Spinal cord (tissue), 10 donors: Measurements from ENCODE around the gene HASPIN. TPM values are rescaled to one million over a fixed set of nuclear protein-coding genes. Genes with fewer than 3 reads are reported as not detected.
"Not testable (repeated sequence)": the region's sequence is repeated elsewhere in the genome, so short reads cannot be mapped to it uniquely, and the experiment has no call there.

ENCODE experiments used
- DNase-seq, 6 donors: peaks; one replicate each; pipeline versions ENCODE4 v3.0.0 to v3.0.0-alpha.2; 2013 to 2015; ENCODE audit warnings: low spot score in 6 of 6, low read depth in 4 of 6
- H3K27ac ChIP-seq: one replicate; pipeline ENCODE4 v1.5.1; 2013; ENCODE audit warnings: low read depth, low read length, control low read depth
- H3K27me3 ChIP-seq: one replicate; pipeline ENCODE4 v1.6.1; 2013; ENCODE audit warnings: low read length; ENCODE audit not compliant: control insufficient read depth, insufficient read depth
- H3K36me3 ChIP-seq: one replicate; pipeline ENCODE4 v1.6.1; 2013; ENCODE audit warnings: low read length; ENCODE audit not compliant: control insufficient read depth, insufficient read depth
- H3K4me1 ChIP-seq: one replicate; pipeline ENCODE4 v1.6.1; 2013; ENCODE audit warnings: low read length; ENCODE audit not compliant: control insufficient read depth, insufficient read depth
- H3K4me3 ChIP-seq: one replicate; pipeline ENCODE4 v1.5.1; 2013; ENCODE audit warnings: low read depth, low read length, control low read depth
- H3K9me3 ChIP-seq: one replicate; pipeline ENCODE4 v1.6.1; 2013; ENCODE audit warnings: low read length; ENCODE audit not compliant: control insufficient read depth, insufficient read depth
- WGBS: methylation state at CpG from one replicate; pipeline ENCODE4 v1.1.5; 2013; ENCODE audit warnings: missing lambda C conversion rate; ENCODE audit not compliant: insufficient coverage; 5-methylcytosine and 5-hydroxymethylcytosine counted together
- polyA plus RNA-seq, 2 donors: library from polyadenylated mRNA; unstranded; fragments of 120-200 nt; gene quantifications; one replicate each; pipeline ENCODE4 v1.2.1, GENCODE V29; 2013; ENCODE audit not compliant: insufficient read length in 2 of 2
- total RNA-seq, 2 donors: library from RNA; depleted of rRNA in 1 of 2; stranded (reverse); fragments of 120-200 nt in 1 of 2; fragments of >200 nt in 1 of 2; gene quantifications; one replicate each; pipeline versions ENCODE4 v1.2.3 to v1.2.4, GENCODE V29; 2013 to 2014
- donor health status: healthy.

The HASPIN gene
- total and polyA plus RNA-seq, 4 donors = 1.3 to 2.5 (median 1.7) TPM

- Histone ChIP-seq H3K9me3 (no peaks in the 10 kb centered on the region), H3K27ac (no peak overlapping the region), H3K27me3 (no peaks in the 10 kb centered on the region), H3K4me3 (no peak overlapping the region), H3K4me1 (peaks cover 4% of the 10 kb centered on the region), H3K36me3 (no peaks in the 10 kb centered on the region)
- DNase-seq = no peak
- 79% methylated on average over 5 of the region's 6 CpGs for WGBS
Observed at GRCh38 chr17:3729881-3730280, 6.2 kb downstream of the HASPIN start.

- Histone ChIP-seq H3K4me1 (peaks cover 4% of the 10 kb centered on the region), H3K27ac (no peak overlapping the region), H3K4me3 (no peak overlapping the region), H3K27me3 (no peaks in the 10 kb centered on the region), H3K36me3 (no peaks in the 10 kb centered on the region), H3K9me3 (no peaks in the 10 kb centered on the region)
- WGBS = 27% methylated on average over 4 of the region's 9 CpGs
- DNase-seq = no peak
Observed at GRCh38 chr17:3730881-3731429, 7.3 kb downstream of the HASPIN start.

- 36% methylated on average over 8 of the region's 9 CpGs for WGBS
- peak in 1 of 6 donors; percentile 29 for DNase-seq
- Histone ChIP-seq H3K27ac (no peak overlapping the region), H3K4me1 (peaks cover 4% of the 10 kb centered on the region), H3K4me3 (no peak overlapping the region), H3K27me3 (no peaks in the 10 kb centered on the region), H3K9me3 (no peaks in the 10 kb centered on the region), H3K36me3 (no peaks in the 10 kb centered on the region)
Observed at GRCh38 chr17:3732210-3732621, 8.5 kb downstream of the HASPIN start.

- peaks cover 15% of the 10 kb centered on the region for H3K4me1 ChIP-seq
- not testable (repeated sequence) for H3K36me3 ChIP-seq
- 98% methylated on average over 5 of the region's 10 CpGs for WGBS
Observed at GRCh38 chr17:3734911-3735276, 11.2 kb downstream of the HASPIN start.

GRCh38 chr17:3735515-3735914 lies 11.8 kb downstream of the HASPIN start:
- H3K36me3 ChIP-seq = no peaks in the 10 kb centered on the region
- no peak overlapping the region for H3K4me3 ChIP-seq
- H3K27ac ChIP-seq = no peak overlapping the region
- WGBS = 88% methylated on average over 5 of the region's 8 CpGs
- no peaks in the 10 kb centered on the region for H3K27me3 ChIP-seq
- H3K9me3 ChIP-seq = no peaks in the 10 kb centered on the region
- H3K4me1 ChIP-seq = peaks cover 15% of the 10 kb centered on the region
- DNase-seq = no peak

More at GRCh38 chr17:3734911-3735276, 11.2 kb downstream of the HASPIN start:
- H3K9me3 ChIP-seq, DNase-seq, H3K27me3 ChIP-seq, H3K4me3 ChIP-seq, H3K27ac ChIP-seq: not testable (repeated sequence)

GRCh38 chr17:3738562-3739295 lies 15.0 kb downstream of the HASPIN start:
- Histone ChIP-seq H3K9me3 (no peaks in the 10 kb centered on the region), H3K27ac (no peak overlapping the region), H3K36me3 (no peaks in the 10 kb centered on the region), H3K4me3 (no peak overlapping the region), H3K27me3 (no peaks in the 10 kb centered on the region), H3K4me1 (peaks cover 15% of the 10 kb centered on the region)
- WGBS = 38% methylated on average over 14 of the region's 16 CpGs
- peak in 1 of 6 donors; percentile 50 for DNase-seq

- H3K27ac ChIP-seq = no peak overlapping the region
Observed at GRCh38 chr17:3739422-3740124, 15.9 kb downstream of the HASPIN start.

GRCh38 chr17:3740611-3741073 lies 16.9 kb downstream of the HASPIN start:
- no peaks in the 10 kb centered on the region for H3K27me3 ChIP-seq
- H3K4me1 ChIP-seq = peaks cover 11% of the 10 kb centered on the region
- DNase-seq = no peak
- no peaks in the 10 kb centered on the region for H3K36me3 ChIP-seq
- H3K9me3 ChIP-seq = no peaks in the 10 kb centered on the region
- no peak overlapping the region for H3K4me3 ChIP-seq
- no peak overlapping the region for H3K27ac ChIP-seq
- 42% methylated on average over 4 of the region's 14 CpGs for WGBS

More at GRCh38 chr17:3739422-3740124, 15.9 kb downstream of the HASPIN start:
- no peak for DNase-seq
- Histone ChIP-seq H3K27me3 (no peaks in the 10 kb centered on the region), H3K4me3 (no peak overlapping the region), H3K4me1 (peaks cover 12% of the 10 kb centered on the region), H3K9me3 (no peaks in the 10 kb centered on the region), H3K36me3 (no peaks in the 10 kb centered on the region)
- 75% methylated on average over 14 of the region's 16 CpGs for WGBS

- WGBS = no CpG with 5 or more reads among the region's 3 CpGs
- Histone ChIP-seq H3K4me3 (no peak overlapping the region), H3K27me3 (no peaks in the 10 kb centered on the region), H3K36me3 (no peaks in the 10 kb centered on the region), H3K9me3 (no peaks in the 10 kb centered on the region), H3K27ac (no peak overlapping the region), H3K4me1 (no peaks in the 10 kb centered on the region)
- no peak for DNase-seq
Observed at GRCh38 chr17:3744014-3744413, 20.3 kb downstream of the HASPIN start.
